ENCODE data around the gene LSM12.
A peak's percentile ranks its signal among the peaks of the same experiment; 100 is the strongest.

Gene LSM12

GRCh38 chr17:44067545-44067940, 1.1 kb upstream of the LSM12 start:
- no peak for DNase-seq (ENCODE audit: low read depth)
- TF ChIP-seq CTCF (IDR thresholded peaks at IDR 0.05; ENCODE audit: insufficient read depth, low read depth, low read length, missing control alignments) = no peak
- no peak overlapping the region for H3K4me3 ChIP-seq (ENCODE audit: low read length)

GRCh38 chr17:44065668-44066203, 735 bp downstream of the LSM12 start:
- no peak for TF ChIP-seq CTCF (IDR thresholded peaks at IDR 0.05; ENCODE audit: insufficient read depth, low read depth, low read length, missing control alignments)
- no peak for DNase-seq (ENCODE audit: low read depth)
- H3K4me3 ChIP-seq (ENCODE audit: low read length) = peak overlapping the region; percentile 87

DNA sequence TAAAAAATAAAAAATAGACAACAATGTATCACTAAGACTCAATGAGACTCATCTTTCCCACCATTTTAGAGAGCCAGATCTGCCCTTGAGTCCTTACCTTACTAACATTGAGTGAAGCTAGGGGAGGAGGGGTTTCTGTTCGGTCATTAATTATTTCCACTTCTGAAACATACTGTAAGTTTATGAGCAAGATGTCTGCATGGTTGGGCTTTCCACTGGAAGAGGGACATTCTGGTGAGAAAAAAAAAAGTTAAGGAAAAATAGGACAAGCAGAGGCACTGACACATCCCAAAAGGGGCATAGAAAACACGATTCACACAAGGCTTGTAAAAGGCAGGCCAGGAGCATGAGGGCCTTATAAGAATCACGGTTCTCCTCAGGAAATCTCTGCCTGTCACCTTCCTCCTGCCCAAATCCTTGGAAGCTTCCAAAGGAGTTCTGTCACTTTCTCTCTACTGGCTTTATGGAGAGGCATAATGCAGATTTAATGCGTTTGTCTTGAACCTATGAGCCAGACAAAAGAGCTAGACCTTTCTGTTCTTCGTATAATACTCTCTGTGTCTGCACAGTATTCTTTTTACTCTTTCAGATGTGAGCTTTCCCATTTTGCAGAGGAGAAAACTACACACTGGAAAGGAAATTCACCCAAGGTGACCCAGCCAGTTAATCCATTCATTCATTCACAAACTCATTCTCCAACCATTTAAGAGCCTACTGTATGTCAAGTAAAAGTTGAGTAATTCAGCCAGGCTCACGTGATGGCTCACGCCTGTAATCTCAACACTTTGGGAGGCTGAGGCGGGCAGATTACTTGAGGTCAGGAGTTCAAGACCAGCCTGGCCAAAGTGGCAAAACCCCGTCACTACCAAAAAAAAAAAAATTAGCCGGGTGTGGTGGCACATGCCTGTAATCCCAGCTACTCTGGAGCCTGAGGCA, 2.5 kb downstream of the LSM12 start:
- TF ChIP-seq CTCF (IDR thresholded peaks at IDR 0.05; ENCODE audit: insufficient read depth, low read depth, low read length, missing control alignments) = no peak
- no peak for DNase-seq (ENCODE audit: low read depth)
- H3K4me3 ChIP-seq (ENCODE audit: low read length) = no peak overlapping the region

DNA sequence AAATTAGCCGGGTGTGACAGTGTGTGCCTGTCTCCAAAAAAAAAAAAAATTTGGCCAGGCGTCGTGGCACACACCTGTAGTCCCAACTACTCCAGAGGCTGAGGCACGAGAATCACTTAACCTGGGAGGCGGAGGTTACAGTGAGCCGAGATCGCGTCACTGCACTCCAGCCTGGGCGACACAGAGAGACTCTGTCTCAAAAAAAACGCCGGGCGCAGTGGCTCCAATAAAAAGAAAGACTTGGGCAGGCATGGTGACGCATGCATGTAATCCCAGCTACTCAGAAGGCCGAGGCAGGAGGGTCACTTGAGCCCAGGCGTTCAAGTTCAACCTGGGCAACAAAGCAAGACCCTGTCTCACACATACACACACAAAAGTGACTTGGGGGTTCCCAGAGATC, 3.6 kb downstream of the LSM12 start:
- no peak for TF ChIP-seq CTCF (IDR thresholded peaks at IDR 0.05; ENCODE audit: insufficient read depth, low read depth, low read length, missing control alignments)
- H3K4me3 ChIP-seq (ENCODE audit: low read length) = no peak overlapping the region
- no peak for DNase-seq (ENCODE audit: low read depth)

GRCh38 chr17:44061446-44061845, 5.0 kb downstream of the LSM12 start:
- no peak for DNase-seq (ENCODE audit: low read depth)
- no peak overlapping the region for H3K4me3 ChIP-seq (ENCODE audit: low read length)
- no peak for TF ChIP-seq CTCF (IDR thresholded peaks at IDR 0.05; ENCODE audit: insufficient read depth, low read depth, low read length, missing control alignments)

DNA sequence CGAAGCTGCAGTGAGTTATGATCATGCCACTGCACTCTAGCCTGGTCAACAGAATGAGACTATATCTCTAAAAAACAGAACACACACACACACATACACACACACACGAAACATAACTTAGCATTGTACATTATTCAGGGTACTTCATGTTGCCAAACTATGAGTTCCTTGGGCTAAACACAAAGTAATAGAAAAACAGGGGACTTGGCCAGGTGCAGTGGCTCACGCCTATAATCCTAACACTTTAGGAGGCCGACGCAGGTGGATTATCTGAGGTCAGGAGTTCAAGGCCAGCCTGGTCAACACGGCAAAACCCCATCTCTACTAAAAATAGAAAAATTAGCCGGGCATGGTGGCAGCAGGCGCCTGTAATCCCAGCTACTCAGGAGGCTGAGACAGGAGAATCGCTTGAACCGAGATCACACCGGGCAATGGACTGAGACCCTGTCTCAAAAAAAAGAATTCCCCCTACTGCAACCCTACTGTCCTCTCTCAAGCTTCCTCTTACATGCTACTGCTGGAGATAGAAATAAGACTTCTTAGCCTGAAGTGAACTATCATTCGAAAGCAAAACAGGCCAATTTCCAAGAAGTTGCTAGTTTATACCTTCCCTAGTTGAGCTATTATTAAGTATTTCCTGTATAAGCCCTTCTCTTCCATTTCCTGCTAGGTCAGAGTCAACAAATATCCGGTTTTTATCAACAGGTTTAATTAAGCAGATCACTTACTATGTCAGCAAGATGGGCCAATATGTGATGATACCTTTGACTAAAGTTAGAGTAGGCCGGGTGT, 7.2 kb downstream of the LSM12 start:
- H3K4me3 ChIP-seq (ENCODE audit: low read length) = no peak overlapping the region
- no peak for TF ChIP-seq CTCF (IDR thresholded peaks at IDR 0.05; ENCODE audit: insufficient read depth, low read depth, low read length, missing control alignments)
- DNase-seq (ENCODE audit: low read depth) = no peak
